Spleen (tissue), 11 donors: ENCODE measurements around the gene KRT79. TPM values are rescaled to one million over a fixed set of nuclear protein-coding genes. Genes with fewer than 3 reads are reported as not detected.

Experiments used
- DNase-seq: peaks from one replicate; pipeline ENCODE4 v3.0.0-alpha.2; 2020
- H3K27ac ChIP-seq, 8 donors: fragments of 200-600 bp; sonication (generic) in 7 of 8; 1 replicate in 4 of 8; 2 replicates in 4 of 8; pipeline versions ENCODE4 v1.5.0 to v1.8.0; 2016 to 2021; ENCODE audit warnings: inconsistent platforms in 4 of 8, mild to moderate bottlenecking in 4 of 8, moderate library complexity in 1 of 8
- H3K27me3 ChIP-seq, 7 donors: fragments of 200-600 bp; sonication (generic) in 6 of 7; replicated peaks in 1 of 7; 1 replicate in 4 of 7; 2 replicates in 3 of 7; pipeline versions ENCODE4 v1.5.0 to v1.8.0; 2016 to 2021; ENCODE audit warnings: inconsistent platforms in 3 of 7, mild to moderate bottlenecking in 1 of 7
- H3K36me3 ChIP-seq, 6 donors: fragments of 200-600 bp; sonication (generic) in 5 of 6; 1 replicate in 4 of 6; 2 replicates in 2 of 6; pipeline versions ENCODE4 v1.5.0 to v1.8.0; 2016 to 2021; ENCODE audit warnings: inconsistent platforms in 2 of 6
- H3K4me1 ChIP-seq, 6 donors: fragments of 200-600 bp; sonication (generic) in 5 of 6; 1 replicate in 3 of 6; 2 replicates in 3 of 6; pipeline versions ENCODE4 v1.5.0 to v1.8.0; 2016 to 2021; ENCODE audit warnings: inconsistent platforms in 3 of 6
- H3K4me3 ChIP-seq, 8 donors: fragments of 200-600 bp; sonication (generic) in 7 of 8; 1 replicate in 4 of 8; 2 replicates in 4 of 8; pipeline versions ENCODE4 v1.5.0 to v1.8.0; 2016 to 2021; ENCODE audit warnings: inconsistent platforms in 4 of 8, mild to moderate bottlenecking in 4 of 8, moderate library complexity in 2 of 8
- H3K9me3 ChIP-seq, 8 donors: fragments of 200-600 bp; sonication (generic) in 7 of 8; 1 replicate in 4 of 8; 2 replicates in 4 of 8; pipeline versions ENCODE4 v1.5.0 to v1.8.0; 2016 to 2021; ENCODE audit warnings: inconsistent platforms in 4 of 8
- CTCF ChIP-seq, 11 experiments: fragments of 200-600 bp in 7 of 11; fragments of 450-650 bp in 4 of 11; sonication (generic) in 4 of 11; IDR thresholded peaks in 8 of 11; conservative IDR thresholded peaks in 3 of 11; 1 replicate in 7 of 11; 2 replicates in 4 of 11; pipeline versions ENCODE4 v1.4.0 to v1.8.0; 2016 to 2021; ENCODE audit warnings: antibody characterized with exemption in 11 of 11, inconsistent platforms in 4 of 11, mild to moderate bottlenecking in 1 of 11
- POLR2A ChIP-seq, 3 donors: fragments of 450-650 bp; IDR thresholded peaks; one replicate each; pipeline ENCODE4 v1.5.1; 2017; ENCODE audit warnings: antibody characterized with exemption in 3 of 3, mild to moderate bottlenecking in 1 of 3
- POLR2AphosphoS5 ChIP-seq, 3 donors: sonication (generic); formaldehyde crosslinking; IDR thresholded peaks; one replicate each; pipeline ENCODE4 v1.5.1; 2017; ENCODE audit warnings: antibody characterized with exemption in 3 of 3
- WGBS, 5 donors: extraction: QIAGEN DNeasy Blood & Tissue Kit in 3 of 5; methylation state at CpG; one replicate each; pipeline versions ENCODE4 v1.1.5 to v1.1.7; 2013 to 2018; 5-methylcytosine and 5-hydroxymethylcytosine counted together
- intact Hi-C: fragments of 100-400 bp; cut with DNase I; formaldehyde crosslinking; loops from one replicate; pipeline ENCODE4 v1.15.0; 2023; ENCODE audit warnings: low total_unique reads
- polyA plus RNA-seq, 3 donors: library from polyadenylated mRNA; stranded (reverse); fragments of 200-250 nt; gene quantifications; one replicate each; pipeline ENCODE4 v1.2.1, GENCODE V29; 2013
- total RNA-seq, 7 donors: library from RNA; depleted of rRNA in 3 of 7; stranded (reverse); fragments of >200 nt in 3 of 7; fragmentation: NEBNext Ultra II Directional in 4 of 7; extraction: Animal tissue kit (Norgen Biotek cat#: 25700) in 4 of 7; gene quantifications; one replicate each; pipeline versions ENCODE4 v1.1.0 to v1.2.1, GENCODE V29; 2016 to 2021
- donor health status: healthy with polysubstance abuse.
- donor health status: DM: no; HTN: no; CAD: no; lungs with moderate emphysema.
- donor health status: DM: no; HTN: no; CAD: no.
- donor health status: Bipolar disorder and iron deficiency.
- donor health status: healthy.
- donor health status: DM: no; HTN: no; CAD: no.
- donor health status: DM: yes; HTN: yes; CAD: no.

KRT79 gene
- total and polyA plus RNA-seq, 10 donors = 0.15 to 0.37 (median 0.19) TPM; not detected in 7

- Histone ChIP-seq H3K36me3 (no peaks in the 10 kb centered on the region), H3K4me1 (no peaks in the 10 kb centered on the region), H3K4me3 (no peak overlapping the region), H3K27ac (no peak overlapping the region), H3K27me3 (peaks cover 0 to 6% (median 0%) of the 10 kb centered on the region in 7 donors), H3K9me3 (no peaks in the 10 kb centered on the region)
- no peak for TF ChIP-seq CTCF (IDR thresholded peaks at IDR 0.05 in 8 of 11, conservative IDR thresholded peaks at IDR 0.05 in 3 of 11)
- no peak for TF ChIP-seq POLR2A (IDR thresholded peaks at IDR 0.05)
- no peak for TF ChIP-seq POLR2AphosphoS5 (IDR thresholded peaks at IDR 0.05)
- WGBS, 5 donors = 82 to 88% (median 84%) methylated on average over 4 of the region's 4 CpGs
- intact Hi-C loops = no loop called here
- DNase-seq = peak; percentile 10
These were observed 36.0 kb downstream of the KRT79 start for GRCh38 chr12:52798003-52798670.

- TF ChIP-seq POLR2A (IDR thresholded peaks at IDR 0.05) = no peak
- no peak for TF ChIP-seq CTCF (IDR thresholded peaks at IDR 0.05 in 8 of 11, conservative IDR thresholded peaks at IDR 0.05 in 3 of 11)
- no peak for TF ChIP-seq POLR2AphosphoS5 (IDR thresholded peaks at IDR 0.05)
- intact Hi-C loops = no loop called here
- no peaks in the 10 kb centered on the region for H3K4me1 ChIP-seq
- no peak for DNase-seq
- no peak overlapping the region for H3K4me3 ChIP-seq
- no peak overlapping the region for H3K27ac ChIP-seq
- no peaks in the 10 kb centered on the region for H3K9me3 ChIP-seq
- peaks cover 0 to 6% (median 0%) of the 10 kb centered on the region in 7 donors for H3K27me3 ChIP-seq
- no peaks in the 10 kb centered on the region for H3K36me3 ChIP-seq
These were observed 36.6 kb downstream of the KRT79 start for GRCh38 chr12:52797529-52797894.

GRCh38 chr12:52796839-52797528 is 37.1 kb downstream of the KRT79 start:
- Histone ChIP-seq H3K36me3 (no peaks in the 10 kb centered on the region), H3K4me1 (no peaks in the 10 kb centered on the region), H3K4me3 (no peak overlapping the region), H3K27me3 (peaks cover 0 to 7% (median 0%) of the 10 kb centered on the region in 7 donors), H3K27ac (no peak overlapping the region), H3K9me3 (no peaks in the 10 kb centered on the region)
- DNase-seq = peak; percentile 15
- intact Hi-C loops = no loop called here
- 74 to 90% (median 76%) methylated on average over 3 of the region's 3 CpGs for WGBS, 5 donors
- TF ChIP-seq POLR2AphosphoS5 (IDR thresholded peaks at IDR 0.05) = no peak
- no peak for TF ChIP-seq CTCF (IDR thresholded peaks at IDR 0.05 in 8 of 11, conservative IDR thresholded peaks at IDR 0.05 in 3 of 11)

GRCh38 chr12:52796429-52796794 is 37.7 kb downstream of the KRT79 start:
- intact Hi-C loops = no loop called here
- Histone ChIP-seq H3K36me3 (no peaks in the 10 kb centered on the region), H3K9me3 (no peaks in the 10 kb centered on the region), H3K27ac (no peak overlapping the region), H3K27me3 (peaks cover 0 to 12% (median 0%) of the 10 kb centered on the region in 7 donors), H3K4me3 (no peak overlapping the region), H3K4me1 (no peaks in the 10 kb centered on the region)
- TF ChIP-seq POLR2AphosphoS5 (IDR thresholded peaks at IDR 0.05) (no peak), POLR2A (IDR thresholded peaks at IDR 0.05) (no peak), CTCF (IDR thresholded peaks at IDR 0.05 in 8 of 11, conservative IDR thresholded peaks at IDR 0.05 in 3 of 11) (no peak)
- 91 to 98% (median 92%) methylated on average over 3 of the region's 3 CpGs for WGBS, 5 donors
- DNase-seq = no peak
